BE2C (cell line): ENCODE data around the gene CCL18.

Source experiments
- DNase-seq: peaks from one replicate; pipeline ENCODE4 v3.0.0-alpha.2; 2020
- H3K27me3 ChIP-seq: fragments of 250-450 bp; sonication (Bioruptor Pico); 2 replicates; pipeline ENCODE4 v1.5.1; 2020; ENCODE audit warnings: mild to moderate bottlenecking
- H3K36me3 ChIP-seq: fragments of 250-450 bp; sonication (Bioruptor Pico); 2 replicates; pipeline ENCODE4 v1.5.1; 2020; ENCODE audit warnings: mild to moderate bottlenecking
- H3K4me1 ChIP-seq: fragments of 250-450 bp; sonication (Bioruptor Pico); 2 replicates; pipeline ENCODE4 v1.5.1; 2020
- H3K4me3 ChIP-seq: 2 replicates; pipeline ENCODE4 v1.5.1; 2011; ENCODE audit warnings: low read depth, low read length
- H3K9me3 ChIP-seq: fragments of 250-450 bp; sonication (Bioruptor Pico); 2 replicates; pipeline ENCODE4 v1.5.1; 2020
- TF ChIP-seq, protein P1 (sequence below): IDR thresholded peaks from 2 replicates; pipeline ENCODE4 v1.5.1; 2012; ENCODE audit warnings: mild to moderate bottlenecking, low read depth, low read length

Gene CCL18

DNA sequence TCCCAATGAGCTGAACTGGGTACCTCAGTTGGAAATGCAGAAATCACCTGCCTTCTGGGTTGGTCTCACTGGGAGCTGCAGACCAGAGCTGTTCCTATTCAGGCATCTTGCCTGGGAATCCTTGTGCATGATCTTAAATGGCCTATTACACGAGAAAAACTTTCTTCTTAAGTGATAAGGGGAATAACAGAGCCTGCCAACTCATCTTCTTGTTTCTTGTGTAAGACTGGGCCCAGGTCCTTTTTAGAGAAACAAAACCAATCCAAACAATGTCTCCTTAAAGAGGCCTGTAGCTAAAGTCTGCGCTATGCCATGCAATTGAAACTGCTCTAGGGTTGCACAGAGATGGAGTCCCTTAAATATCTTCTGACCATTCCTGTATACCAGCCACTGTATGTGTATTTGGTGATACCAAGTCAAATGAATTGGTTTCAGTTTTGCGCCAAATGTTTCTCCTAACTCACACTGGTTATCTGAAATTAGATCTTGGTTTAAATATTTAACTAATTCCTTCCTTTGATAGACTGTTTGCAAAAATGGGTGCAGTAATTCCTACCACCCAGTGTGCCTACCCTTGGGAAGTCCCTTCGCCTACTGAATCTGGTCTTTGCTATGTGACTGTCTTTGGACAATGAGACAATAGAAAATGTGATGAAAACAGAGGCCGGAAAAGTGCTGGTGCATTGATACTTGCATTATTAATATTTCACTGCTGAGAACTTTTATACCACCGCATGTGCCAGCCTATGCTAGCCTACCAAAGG is 39.8 kb upstream of the CCL18 start:
- TF ChIP-seq, protein P1, sequence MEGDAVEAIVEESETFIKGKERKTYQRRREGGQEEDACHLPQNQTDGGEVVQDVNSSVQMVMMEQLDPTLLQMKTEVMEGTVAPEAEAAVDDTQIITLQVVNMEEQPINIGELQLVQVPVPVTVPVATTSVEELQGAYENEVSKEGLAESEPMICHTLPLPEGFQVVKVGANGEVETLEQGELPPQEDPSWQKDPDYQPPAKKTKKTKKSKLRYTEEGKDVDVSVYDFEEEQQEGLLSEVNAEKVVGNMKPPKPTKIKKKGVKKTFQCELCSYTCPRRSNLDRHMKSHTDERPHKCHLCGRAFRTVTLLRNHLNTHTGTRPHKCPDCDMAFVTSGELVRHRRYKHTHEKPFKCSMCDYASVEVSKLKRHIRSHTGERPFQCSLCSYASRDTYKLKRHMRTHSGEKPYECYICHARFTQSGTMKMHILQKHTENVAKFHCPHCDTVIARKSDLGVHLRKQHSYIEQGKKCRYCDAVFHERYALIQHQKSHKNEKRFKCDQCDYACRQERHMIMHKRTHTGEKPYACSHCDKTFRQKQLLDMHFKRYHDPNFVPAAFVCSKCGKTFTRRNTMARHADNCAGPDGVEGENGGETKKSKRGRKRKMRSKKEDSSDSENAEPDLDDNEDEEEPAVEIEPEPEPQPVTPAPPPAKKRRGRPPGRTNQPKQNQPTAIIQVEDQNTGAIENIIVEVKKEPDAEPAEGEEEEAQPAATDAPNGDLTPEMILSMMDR, result no peak
- H3K27me3 ChIP-seq, result peaks cover 45% of the 10 kb centered on the region
- no peaks in the 10 kb centered on the region for H3K36me3 ChIP-seq
- H3K9me3 ChIP-seq, result no peaks in the 10 kb centered on the region; the same call in 1 of the 2 replicates
- no peaks in the 10 kb centered on the region for H3K4me1 ChIP-seq
- no peak overlapping the region for H3K4me3 ChIP-seq
- no peak for DNase-seq

DNA sequence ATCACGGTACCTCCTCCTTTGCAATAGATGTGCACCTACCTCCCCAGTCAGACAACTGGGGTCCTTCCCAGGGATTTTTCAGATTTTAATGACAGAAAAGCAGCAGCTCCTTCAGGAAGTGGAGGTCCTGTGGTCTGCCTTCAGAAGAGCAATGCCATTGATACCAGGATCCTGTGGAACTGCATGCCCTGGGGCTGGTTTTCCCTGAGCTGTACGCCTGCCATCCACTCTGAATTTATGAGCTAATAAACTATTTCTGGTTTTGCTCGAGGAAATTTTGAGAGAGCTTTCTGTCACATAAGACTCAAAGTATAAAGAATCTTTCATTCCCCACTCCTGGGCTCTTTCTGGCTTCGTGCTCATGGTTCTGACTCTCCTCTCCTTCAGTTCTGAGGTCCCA is 36.3 kb upstream of the CCL18 start:
- no peaks in the 10 kb centered on the region; the same call in 1 of the 2 replicates for H3K9me3 ChIP-seq
- H3K4me3 ChIP-seq, result no peak overlapping the region
- DNase-seq, result no peak
- no peaks in the 10 kb centered on the region for H3K36me3 ChIP-seq
- peaks cover 55% of the 10 kb centered on the region for H3K27me3 ChIP-seq
- no peaks in the 10 kb centered on the region for H3K4me1 ChIP-seq
- TF ChIP-seq, protein P1, result no peak

DNA sequence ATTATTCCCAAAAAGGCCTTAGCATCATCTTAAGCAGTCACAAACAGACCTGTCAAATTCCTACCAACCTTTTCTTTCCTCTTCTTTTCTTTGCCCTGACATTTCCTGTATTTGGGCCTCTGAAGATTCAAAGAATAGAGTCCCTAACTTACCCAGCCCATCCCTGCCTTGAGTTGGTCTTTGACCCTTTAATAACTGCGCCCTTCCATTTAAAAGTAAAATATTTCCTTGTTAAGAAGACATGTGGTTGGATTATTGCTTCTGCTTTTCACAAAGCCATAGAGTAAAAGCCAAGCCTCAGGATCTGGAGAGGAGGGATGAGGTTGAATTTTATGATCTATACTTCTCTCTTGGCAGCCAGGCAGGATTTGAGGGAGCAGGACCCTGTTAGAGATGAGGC is 33.1 kb upstream of the CCL18 start:
- peaks cover 47% of the 10 kb centered on the region for H3K27me3 ChIP-seq
- no peak for DNase-seq

DNA sequence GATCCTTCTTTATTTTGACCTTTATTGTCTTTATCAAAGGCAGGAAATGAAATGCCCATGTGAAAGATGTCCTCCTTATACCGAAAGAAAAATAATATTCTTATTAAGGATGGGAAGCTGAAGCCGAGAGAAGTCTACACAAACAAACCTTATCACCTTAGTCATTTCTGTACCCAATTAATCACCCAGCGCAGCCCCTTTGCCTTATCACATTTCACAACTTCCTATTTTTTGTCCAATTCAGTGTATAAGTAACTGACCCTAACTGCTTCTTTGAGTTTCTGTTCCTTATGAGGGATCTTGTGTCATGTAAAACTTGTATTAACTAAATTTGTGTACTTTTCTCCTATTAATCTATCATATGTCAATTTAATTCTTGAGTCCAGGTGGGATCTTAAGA is 29.9 kb upstream of the CCL18 start:
- TF ChIP-seq, protein P1, result no peak
- Histone ChIP-seq H3K4me1 (no peaks in the 10 kb centered on the region), H3K9me3 (no peaks in the 10 kb centered on the region), H3K27me3 (peaks cover 37% of the 10 kb centered on the region), H3K36me3 (no peaks in the 10 kb centered on the region), H3K4me3 (no peak overlapping the region)
- DNase-seq, result no peak

More for the DNA sequence above, 33.1 kb upstream of the CCL18 start:
- Histone ChIP-seq H3K4me3 (no peak overlapping the region), H3K9me3 (no peaks in the 10 kb centered on the region), H3K36me3 (no peaks in the 10 kb centered on the region), H3K4me1 (no peaks in the 10 kb centered on the region)
- TF ChIP-seq, protein P1, result no peak

DNA sequence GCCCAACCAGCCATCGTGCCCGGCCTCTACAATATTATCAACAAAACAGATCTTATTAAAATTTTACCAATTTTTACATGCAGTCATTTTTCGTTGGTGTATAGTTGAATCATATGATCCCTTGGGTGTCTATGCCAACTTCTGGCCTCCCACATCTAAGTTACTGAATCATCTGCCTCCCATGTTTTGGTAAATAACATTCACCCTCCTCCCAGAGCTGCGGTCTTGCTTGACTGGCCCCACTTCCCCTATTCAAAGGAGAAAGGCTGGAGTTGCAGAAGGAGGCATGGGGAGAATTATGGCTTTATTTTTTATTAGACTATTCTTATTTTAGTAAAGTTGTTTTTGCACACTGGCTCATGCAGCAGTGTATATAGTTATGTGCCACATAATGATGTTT is 27.8 kb upstream of the CCL18 start:
- DNase-seq, result no peak
- TF ChIP-seq, protein P1, result no peak

DNA sequence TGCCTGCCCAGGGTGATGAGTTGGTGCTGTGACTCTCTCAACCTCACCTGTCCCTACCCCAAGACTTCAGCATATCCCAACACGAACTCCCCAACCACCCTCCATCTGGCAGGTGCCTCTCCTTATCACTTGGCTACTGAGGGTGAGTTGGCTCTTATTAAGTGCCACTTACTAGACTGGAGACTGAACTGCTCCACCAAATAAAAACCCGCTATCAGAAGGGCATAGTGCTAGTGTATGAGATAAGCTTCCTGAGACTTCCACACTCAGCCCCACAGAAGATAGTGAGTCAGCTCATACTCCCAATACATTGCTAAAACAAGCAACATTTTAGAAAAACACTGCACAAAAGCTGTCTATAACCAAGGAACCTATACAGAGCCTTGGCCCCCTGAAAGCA is 16.0 kb upstream of the CCL18 start:
- Histone ChIP-seq H3K9me3 (no peaks in the 10 kb centered on the region), H3K4me1 (no peaks in the 10 kb centered on the region), H3K27me3 (no peaks in the 10 kb centered on the region), H3K36me3 (no peaks in the 10 kb centered on the region), H3K4me3 (no peak overlapping the region)
- DNase-seq, result no peak
- TF ChIP-seq, protein P1, result no peak

More for the DNA sequence above, 27.8 kb upstream of the CCL18 start:
- Histone ChIP-seq H3K9me3 (no peaks in the 10 kb centered on the region), H3K4me1 (no peaks in the 10 kb centered on the region), H3K27me3 (peaks cover 41% of the 10 kb centered on the region), H3K36me3 (no peaks in the 10 kb centered on the region), H3K4me3 (no peak overlapping the region)
